Upper lobe of left lung (tissue), 4 donors: Measurements from ENCODE around the gene TMEM229B.

ENCODE experiments used
- POLR2A ChIP-seq, 4 donors: fragments of 450-650 bp; IDR thresholded peaks; one replicate each; pipeline ENCODE4 v1.5.1; 2016 to 2017; ENCODE audit warnings: antibody characterized with exemption in 4 of 4, mild to moderate bottlenecking in 2 of 4
- TF ChIP-seq, protein P1 (sequence below), 6 experiments: fragments of 450-650 bp in 4 of 6; fragments of 200-600 bp in 2 of 6; sonication (generic) in 2 of 6; IDR thresholded peaks; one replicate each; pipeline ENCODE4 v1.5.1; 2016 to 2019; ENCODE audit warnings: antibody characterized with exemption in 6 of 6

DNA sequence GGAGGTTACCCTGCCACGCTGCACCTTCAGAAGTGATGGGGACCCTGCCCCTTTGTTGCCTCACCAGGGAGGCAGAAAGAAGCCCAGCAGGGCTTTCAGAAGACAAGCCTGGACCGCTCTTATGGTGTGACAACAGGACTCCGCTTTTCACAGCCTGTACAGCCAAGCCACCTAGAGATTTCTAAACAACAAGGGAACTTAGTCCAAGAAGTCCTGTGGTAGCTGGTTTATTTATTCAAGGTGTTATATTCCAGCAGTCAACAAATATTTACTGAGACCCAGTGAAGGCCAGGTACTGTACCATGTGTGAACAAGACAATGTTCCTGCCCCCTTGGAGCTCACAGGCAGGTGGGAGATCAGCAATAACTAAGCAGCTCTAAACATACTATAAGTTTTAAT lies 4.0 kb upstream of the TMEM229B start:
- TF ChIP-seq, protein P1, sequence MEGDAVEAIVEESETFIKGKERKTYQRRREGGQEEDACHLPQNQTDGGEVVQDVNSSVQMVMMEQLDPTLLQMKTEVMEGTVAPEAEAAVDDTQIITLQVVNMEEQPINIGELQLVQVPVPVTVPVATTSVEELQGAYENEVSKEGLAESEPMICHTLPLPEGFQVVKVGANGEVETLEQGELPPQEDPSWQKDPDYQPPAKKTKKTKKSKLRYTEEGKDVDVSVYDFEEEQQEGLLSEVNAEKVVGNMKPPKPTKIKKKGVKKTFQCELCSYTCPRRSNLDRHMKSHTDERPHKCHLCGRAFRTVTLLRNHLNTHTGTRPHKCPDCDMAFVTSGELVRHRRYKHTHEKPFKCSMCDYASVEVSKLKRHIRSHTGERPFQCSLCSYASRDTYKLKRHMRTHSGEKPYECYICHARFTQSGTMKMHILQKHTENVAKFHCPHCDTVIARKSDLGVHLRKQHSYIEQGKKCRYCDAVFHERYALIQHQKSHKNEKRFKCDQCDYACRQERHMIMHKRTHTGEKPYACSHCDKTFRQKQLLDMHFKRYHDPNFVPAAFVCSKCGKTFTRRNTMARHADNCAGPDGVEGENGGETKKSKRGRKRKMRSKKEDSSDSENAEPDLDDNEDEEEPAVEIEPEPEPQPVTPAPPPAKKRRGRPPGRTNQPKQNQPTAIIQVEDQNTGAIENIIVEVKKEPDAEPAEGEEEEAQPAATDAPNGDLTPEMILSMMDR (IDR thresholded peaks at IDR 0.05) = no peak
- TF ChIP-seq POLR2A (IDR thresholded peaks at IDR 0.05) = no peak
